PFSK-1 (cell line): ENCODE results near the gene SPATA17.

ENCODE experiments used
- FOXP2 ChIP-seq: optimal IDR thresholded peaks from 2 replicates; pipeline ENCODE3; 2011; ENCODE audit warnings: borderline replicate concordance, control low read depth, inconsistent platforms; ENCODE audit not compliant: insufficient read depth; ENCODE audit errors: extremely low read length, extremely low read depth
- POLR2AphosphoS5 ChIP-seq: IDR thresholded peaks from 2 replicates; pipeline ENCODE4 v1.6.1; 2012; ENCODE audit warnings: low read depth, mild to moderate bottlenecking, control low read depth, low read length, moderate library complexity
- SIN3A ChIP-seq: IDR thresholded peaks from 2 replicates; pipeline ENCODE4 v1.6.1; 2012; ENCODE audit warnings: mild to moderate bottlenecking, low read length, moderate library complexity, borderline replicate concordance; ENCODE audit not compliant: insufficient read depth
- TAF1 ChIP-seq: IDR thresholded peaks from 2 replicates; pipeline ENCODE4 v1.6.1; 2012; ENCODE audit warnings: low read length, control low read depth, borderline replicate concordance; ENCODE audit not compliant: insufficient read depth
- TF ChIP-seq, protein P1 (sequence below), 2 experiments: IDR thresholded peaks; 2 replicates each; pipeline versions ENCODE4 v1.6.1 to v1.8.0; 2011 to 2012; ENCODE audit warnings: low read depth in 2 of 2, low read length in 2 of 2, control low read depth in 1 of 2, inconsistent platforms in 1 of 2, mild to moderate bottlenecking in 1 of 2, moderate library complexity in 1 of 2; ENCODE audit not compliant: insufficient read depth in 1 of 2

The SPATA17 gene

DNA sequence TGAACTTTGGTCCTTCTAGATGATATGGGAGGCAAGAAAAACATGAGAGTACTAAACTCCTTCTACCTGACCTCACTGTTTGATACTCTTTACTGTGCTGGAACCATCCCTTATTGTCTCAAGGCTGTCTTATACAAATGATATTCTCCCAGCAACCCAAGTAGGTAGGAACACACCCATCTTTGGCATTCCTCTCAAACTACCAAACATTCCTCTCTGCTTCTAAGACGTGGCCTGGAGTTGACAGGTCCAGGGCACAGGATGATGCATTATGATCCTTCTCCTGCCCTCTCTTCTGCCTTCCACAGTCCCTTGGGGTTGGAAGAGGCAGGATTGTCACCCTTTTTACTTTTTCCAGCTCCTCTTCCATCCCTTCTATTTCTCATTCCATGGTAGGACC lies 90.5 kb downstream of the SPATA17 start:
- TF ChIP-seq TAF1 (no peak), FOXP2 (no peak), POLR2AphosphoS5 (no peak), SIN3A (no peak)
- TF ChIP-seq, protein P1, sequence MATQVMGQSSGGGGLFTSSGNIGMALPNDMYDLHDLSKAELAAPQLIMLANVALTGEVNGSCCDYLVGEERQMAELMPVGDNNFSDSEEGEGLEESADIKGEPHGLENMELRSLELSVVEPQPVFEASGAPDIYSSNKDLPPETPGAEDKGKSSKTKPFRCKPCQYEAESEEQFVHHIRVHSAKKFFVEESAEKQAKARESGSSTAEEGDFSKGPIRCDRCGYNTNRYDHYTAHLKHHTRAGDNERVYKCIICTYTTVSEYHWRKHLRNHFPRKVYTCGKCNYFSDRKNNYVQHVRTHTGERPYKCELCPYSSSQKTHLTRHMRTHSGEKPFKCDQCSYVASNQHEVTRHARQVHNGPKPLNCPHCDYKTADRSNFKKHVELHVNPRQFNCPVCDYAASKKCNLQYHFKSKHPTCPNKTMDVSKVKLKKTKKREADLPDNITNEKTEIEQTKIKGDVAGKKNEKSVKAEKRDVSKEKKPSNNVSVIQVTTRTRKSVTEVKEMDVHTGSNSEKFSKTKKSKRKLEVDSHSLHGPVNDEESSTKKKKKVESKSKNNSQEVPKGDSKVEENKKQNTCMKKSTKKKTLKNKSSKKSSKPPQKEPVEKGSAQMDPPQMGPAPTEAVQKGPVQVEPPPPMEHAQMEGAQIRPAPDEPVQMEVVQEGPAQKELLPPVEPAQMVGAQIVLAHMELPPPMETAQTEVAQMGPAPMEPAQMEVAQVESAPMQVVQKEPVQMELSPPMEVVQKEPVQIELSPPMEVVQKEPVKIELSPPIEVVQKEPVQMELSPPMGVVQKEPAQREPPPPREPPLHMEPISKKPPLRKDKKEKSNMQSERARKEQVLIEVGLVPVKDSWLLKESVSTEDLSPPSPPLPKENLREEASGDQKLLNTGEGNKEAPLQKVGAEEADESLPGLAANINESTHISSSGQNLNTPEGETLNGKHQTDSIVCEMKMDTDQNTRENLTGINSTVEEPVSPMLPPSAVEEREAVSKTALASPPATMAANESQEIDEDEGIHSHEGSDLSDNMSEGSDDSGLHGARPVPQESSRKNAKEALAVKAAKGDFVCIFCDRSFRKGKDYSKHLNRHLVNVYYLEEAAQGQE (IDR thresholded peaks at IDR 0.05; ENCODE audit: insufficient read depth in 1 of 2, low read depth in 2 of 2, low read length in 2 of 2): no peak

DNA sequence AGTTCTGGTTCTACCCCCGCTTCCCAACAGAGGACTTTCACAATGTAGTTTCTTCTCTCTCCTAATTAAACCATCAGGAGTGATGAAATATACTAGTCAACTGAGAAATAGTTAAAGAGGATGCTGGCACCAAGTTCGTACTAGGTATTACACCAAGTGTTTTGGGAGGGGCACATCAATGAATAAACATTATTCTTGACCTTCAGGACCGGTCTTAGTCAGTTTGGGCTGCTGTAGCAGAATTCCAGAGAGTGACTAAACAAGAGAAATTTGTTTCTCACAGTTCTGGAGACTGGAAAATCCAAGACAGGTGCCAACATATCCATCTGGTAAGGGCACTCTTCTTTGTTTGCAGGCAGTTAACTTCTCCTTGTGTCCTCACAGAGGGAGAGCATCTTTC lies 103.8 kb downstream of the SPATA17 start:
- TF ChIP-seq FOXP2: no peak
- TF ChIP-seq, protein P1 (IDR thresholded peaks at IDR 0.05; ENCODE audit: insufficient read depth in 1 of 2, low read depth in 2 of 2, low read length in 2 of 2): no peak
- no peak for TF ChIP-seq POLR2AphosphoS5
- TF ChIP-seq SIN3A: no peak
- no peak for TF ChIP-seq TAF1

DNA sequence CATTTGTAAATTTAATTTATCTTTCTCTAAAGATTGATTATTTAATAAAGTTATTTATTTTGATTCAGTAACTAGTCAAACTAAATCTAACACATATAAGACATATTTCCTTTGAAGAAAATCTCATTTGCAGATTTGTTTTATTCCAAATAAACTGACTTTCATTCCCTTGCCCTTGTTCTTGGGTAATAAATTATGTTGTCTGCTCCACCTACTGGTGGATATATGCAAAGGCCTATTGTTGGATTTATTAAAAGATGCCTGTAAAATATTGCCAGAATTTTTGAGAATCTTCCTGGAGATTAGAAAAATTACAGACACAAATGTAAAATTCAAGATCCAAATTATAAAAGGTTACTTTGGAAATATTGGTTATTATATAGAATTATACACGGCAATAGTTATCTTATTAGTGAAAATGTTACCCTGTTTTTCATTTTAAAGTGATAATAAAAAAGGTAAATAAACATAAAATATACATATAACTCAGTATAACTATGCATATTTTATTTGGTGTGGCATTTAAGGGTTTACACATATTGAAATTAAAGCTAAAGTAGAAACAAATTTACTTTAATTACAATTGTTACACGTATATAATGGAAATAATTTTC lies 116.1 kb downstream of the SPATA17 start:
- TF ChIP-seq POLR2AphosphoS5 (no peak), SIN3A (no peak), FOXP2 (no peak), TAF1 (no peak)
- TF ChIP-seq, protein P1 (IDR thresholded peaks at IDR 0.05; ENCODE audit: insufficient read depth in 1 of 2, low read depth in 2 of 2, low read length in 2 of 2): no peak

DNA sequence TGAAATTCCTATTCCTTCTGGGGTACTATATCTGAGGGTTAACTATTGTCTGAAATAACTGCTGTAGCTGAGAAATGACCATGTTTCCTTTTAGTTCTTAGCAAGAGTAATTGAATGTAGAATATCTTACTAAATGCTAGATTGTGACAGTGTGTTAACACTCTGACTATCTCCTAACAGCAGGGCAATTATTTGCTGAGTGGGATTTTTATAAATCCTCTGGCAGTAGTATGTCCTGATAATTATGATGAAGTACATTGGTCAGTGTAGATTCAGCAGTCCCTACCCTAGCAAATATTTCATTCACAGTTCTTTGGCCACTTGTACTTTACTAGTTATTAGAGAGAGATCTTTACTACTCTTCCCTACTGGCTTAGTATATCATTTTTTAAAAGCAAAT lies 138.6 kb downstream of the SPATA17 start:
- TF ChIP-seq POLR2AphosphoS5 (no peak), TAF1 (no peak)

DNA sequence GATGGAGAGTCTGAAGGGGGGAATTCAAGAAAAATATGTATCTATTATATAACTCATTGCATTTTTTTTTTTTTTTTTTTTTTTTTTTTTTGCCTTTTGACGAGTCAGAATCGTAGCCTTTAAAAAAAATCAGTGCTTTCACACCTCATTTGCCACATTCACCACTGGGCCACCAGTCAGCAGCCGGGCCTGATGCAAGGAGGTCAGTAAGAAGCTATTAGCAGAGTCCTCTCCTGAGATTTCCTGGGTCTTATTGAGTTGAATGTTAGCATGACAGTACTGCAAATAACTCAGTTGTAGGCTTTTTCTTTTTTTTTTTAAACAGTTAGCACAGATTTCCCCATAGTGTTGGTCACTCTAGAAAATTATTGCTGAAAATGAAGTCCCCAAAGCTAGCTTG lies 139.8 kb downstream of the SPATA17 start:
- TF ChIP-seq, protein P1 (IDR thresholded peaks at IDR 0.05; ENCODE audit: insufficient read depth in 1 of 2, low read depth in 2 of 2, low read length in 2 of 2): no peak
- TF ChIP-seq FOXP2 (no peak), TAF1 (no peak), POLR2AphosphoS5 (no peak), SIN3A (no peak)
